Keratinocyte (primary cell): ENCODE data around the gene GPC5.

ENCODE experiments used
- EZH2 ChIP-seq: IDR thresholded peaks from one replicate; pipeline ENCODE4 v1.6.1; 2012; ENCODE audit warnings: inconsistent platforms, mild to moderate bottlenecking, low read length, moderate library complexity
- TF ChIP-seq, protein P1 (sequence below), 3 experiments: IDR thresholded peaks in 1 of 3; conservative IDR thresholded peaks in 1 of 3; optimal IDR thresholded peaks in 1 of 3; 2 replicates in 2 of 3; 3 replicates in 1 of 3; pipeline versions ENCODE3 to v1.5.1; 2011; ENCODE audit warnings: low read length in 3 of 3, mild to moderate bottlenecking in 3 of 3, moderate library complexity in 2 of 3, control low read depth in 1 of 3, inconsistent platforms in 1 of 3; ENCODE audit not compliant: insufficient read depth in 2 of 3; ENCODE audit errors: extremely low read depth in 1 of 3

DNA sequence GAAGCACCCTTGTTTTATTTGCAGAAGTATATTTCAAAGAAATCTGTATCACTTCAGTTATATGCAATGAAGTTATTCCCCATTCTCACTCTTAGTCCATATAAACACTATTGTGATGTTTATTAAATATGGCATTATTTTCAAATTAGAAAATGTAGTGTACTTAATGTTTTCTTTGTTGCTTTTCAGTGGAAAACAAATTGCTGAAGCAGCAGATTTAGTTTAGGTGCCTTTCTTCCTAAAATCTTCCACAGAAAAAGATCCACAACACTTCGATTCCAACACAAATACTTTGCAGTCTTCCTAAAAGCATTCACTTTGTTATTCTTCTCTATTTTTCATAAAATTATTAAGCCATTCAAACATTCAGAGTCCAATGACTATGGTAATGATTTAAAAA, 1336.1 kb downstream of the GPC5 start:
- TF ChIP-seq, protein P1, sequence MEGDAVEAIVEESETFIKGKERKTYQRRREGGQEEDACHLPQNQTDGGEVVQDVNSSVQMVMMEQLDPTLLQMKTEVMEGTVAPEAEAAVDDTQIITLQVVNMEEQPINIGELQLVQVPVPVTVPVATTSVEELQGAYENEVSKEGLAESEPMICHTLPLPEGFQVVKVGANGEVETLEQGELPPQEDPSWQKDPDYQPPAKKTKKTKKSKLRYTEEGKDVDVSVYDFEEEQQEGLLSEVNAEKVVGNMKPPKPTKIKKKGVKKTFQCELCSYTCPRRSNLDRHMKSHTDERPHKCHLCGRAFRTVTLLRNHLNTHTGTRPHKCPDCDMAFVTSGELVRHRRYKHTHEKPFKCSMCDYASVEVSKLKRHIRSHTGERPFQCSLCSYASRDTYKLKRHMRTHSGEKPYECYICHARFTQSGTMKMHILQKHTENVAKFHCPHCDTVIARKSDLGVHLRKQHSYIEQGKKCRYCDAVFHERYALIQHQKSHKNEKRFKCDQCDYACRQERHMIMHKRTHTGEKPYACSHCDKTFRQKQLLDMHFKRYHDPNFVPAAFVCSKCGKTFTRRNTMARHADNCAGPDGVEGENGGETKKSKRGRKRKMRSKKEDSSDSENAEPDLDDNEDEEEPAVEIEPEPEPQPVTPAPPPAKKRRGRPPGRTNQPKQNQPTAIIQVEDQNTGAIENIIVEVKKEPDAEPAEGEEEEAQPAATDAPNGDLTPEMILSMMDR (optimal IDR thresholded peaks at IDR 0.05 in 1 of 3, IDR thresholded peaks at IDR 0.05 in 1 of 3, conservative IDR thresholded peaks at IDR 0.05 in 1 of 3; ENCODE audit: extremely low read depth in 1 of 3, insufficient read depth in 2 of 3, low read length in 3 of 3): no peak
- TF ChIP-seq EZH2: no peak
